Middle frontal gyrus (tissue), 1 donor: ENCODE results near the gene TRIM24.
"Not testable (repeated sequence)": the region's sequence is repeated elsewhere in the genome, so short reads cannot be mapped to it uniquely, and the experiment has no call there.

Source experiments
- DNase-seq: peaks from one replicate; pipeline ENCODE4 v3.0.0-alpha.2; 2015; ENCODE audit warnings: low spot score; ENCODE audit errors: extremely low spot score

Gene TRIM24

GRCh38 chr7:138460649-138461607 is 869 bp downstream of the TRIM24 start:
- DNase-seq: no peak

- DNase-seq: not testable (repeated sequence)
Measured at GRCh38 chr7:138463291-138463618, 3.2 kb downstream of the TRIM24 start.

GRCh38 chr7:138465046-138465445 is 5.0 kb downstream of the TRIM24 start:
- no peak for DNase-seq

- not testable (repeated sequence) for DNase-seq
Measured at GRCh38 chr7:138466069-138466756, 6.2 kb downstream of the TRIM24 start.

GRCh38 chr7:138468244-138469123 is 8.4 kb downstream of the TRIM24 start:
- DNase-seq: peak; percentile 44

GRCh38 chr7:138470391-138471157 is 10.5 kb downstream of the TRIM24 start:
- no peak for DNase-seq

GRCh38 chr7:138472292-138473079 is 12.4 kb downstream of the TRIM24 start:
- no peak for DNase-seq

GRCh38 chr7:138475377-138475776 is 15.3 kb downstream of the TRIM24 start:
- DNase-seq: no peak

GRCh38 chr7:138477081-138477578 is 17.1 kb downstream of the TRIM24 start:
- no peak for DNase-seq

- DNase-seq: no peak
Measured at GRCh38 chr7:138477581-138477980, 17.5 kb downstream of the TRIM24 start.

GRCh38 chr7:138478499-138478908 is 18.4 kb downstream of the TRIM24 start:
- no peak for DNase-seq

- DNase-seq: no peak
Measured at GRCh38 chr7:138480527-138480926, 20.5 kb downstream of the TRIM24 start.

- no peak for DNase-seq
Measured at GRCh38 chr7:138481447-138482380, 21.7 kb downstream of the TRIM24 start.

GRCh38 chr7:138483531-138483930 is 23.5 kb downstream of the TRIM24 start:
- no peak for DNase-seq

GRCh38 chr7:138485508-138485907 is 25.4 kb downstream of the TRIM24 start:
- DNase-seq: not testable (repeated sequence)

GRCh38 chr7:138489139-138489538 is 29.1 kb downstream of the TRIM24 start:
- DNase-seq: not testable (repeated sequence)

- DNase-seq: no peak
Measured at GRCh38 chr7:138491612-138492386, 31.7 kb downstream of the TRIM24 start.

GRCh38 chr7:138492423-138492822 is 32.4 kb downstream of the TRIM24 start:
- no peak for DNase-seq
